GM12865 (cell line): ENCODE data around the gene OPCML.
A peak's percentile ranks its signal among the peaks of the same experiment; 100 is the strongest.

Experiments used
- DNase-seq: peaks from one replicate; pipeline ENCODE4 v3.0.0; 2010; ENCODE audit warnings: low read depth
- H3K4me3 ChIP-seq: 2 replicates; pipeline ENCODE4 v1.5.1; 2011; ENCODE audit warnings: mild to moderate bottlenecking, low read depth, low read length, control low read depth
- CTCF ChIP-seq: IDR thresholded peaks from 2 replicates; pipeline ENCODE4 v1.5.1; 2011; ENCODE audit warnings: low read length, control low read depth, low read depth, inconsistent platforms; ENCODE audit not compliant: insufficient read depth; ENCODE audit errors: missing control alignments

Gene OPCML

GRCh38 chr11:133337193-133337592 lies 195.1 kb downstream of the OPCML start:
- TF ChIP-seq CTCF: no peak
- no peak for DNase-seq
- H3K4me3 ChIP-seq: no peak overlapping the region

GRCh38 chr11:133331031-133331430 lies 201.3 kb downstream of the OPCML start:
- no peak for TF ChIP-seq CTCF
- no peak for DNase-seq
- H3K4me3 ChIP-seq: no peak overlapping the region

GRCh38 chr11:133326849-133327248 lies 205.5 kb downstream of the OPCML start:
- no peak overlapping the region for H3K4me3 ChIP-seq
- no peak for DNase-seq
- no peak for TF ChIP-seq CTCF

- TF ChIP-seq CTCF: no peak
- no peak for DNase-seq
- H3K4me3 ChIP-seq: no peak overlapping the region
Observed at GRCh38 chr11:133326332-133326731, 206.0 kb downstream of the OPCML start.

- no peak for DNase-seq
- H3K4me3 ChIP-seq: no peak overlapping the region
- TF ChIP-seq CTCF: no peak
Observed at GRCh38 chr11:133325711-133326110, 206.6 kb downstream of the OPCML start.

GRCh38 chr11:133323354-133323753 lies 208.9 kb downstream of the OPCML start:
- H3K4me3 ChIP-seq: no peak overlapping the region
- TF ChIP-seq CTCF: no peak
- DNase-seq: peak; percentile 2

GRCh38 chr11:133318221-133318620 lies 214.1 kb downstream of the OPCML start:
- no peak for DNase-seq
- H3K4me3 ChIP-seq: no peak overlapping the region
- TF ChIP-seq CTCF: no peak
